Astrocyte (in vitro differentiated cells and primary cell): Measurements from ENCODE around the gene MAJIN. TPM values are rescaled to one million over a fixed set of nuclear protein-coding genes. Genes with fewer than 3 reads are reported as not detected.
A peak's percentile ranks its signal among the peaks of the same experiment; 100 is the strongest.

Experiments
- DNase-seq: peaks from one replicate; pipeline ENCODE4 v3.0.0-alpha.2; 2010; ENCODE audit warnings: low read depth
- FAIRE-seq: peaks from 2 replicates; lab custom pipeline; 2011; peaks lifted over from hg19 to GRCh38; lab: Jason Lieb, UNC
- H2AFZ ChIP-seq: 2 replicates; pipeline ENCODE4 v1.6.0; 2012; ENCODE audit warnings: low read depth, low read length, inconsistent platforms
- H3K27ac ChIP-seq: 2 replicates; pipeline ENCODE4 v1.5.1; 2011; ENCODE audit warnings: low read depth, low read length, inconsistent platforms
- H3K27me3 ChIP-seq: 2 replicates; pipeline ENCODE4 v1.6.0; 2011; ENCODE audit warnings: low read length, inconsistent platforms; ENCODE audit not compliant: insufficient read depth
- H3K36me3 ChIP-seq: 2 replicates; pipeline ENCODE4 v1.5.1; 2011; ENCODE audit warnings: low read length, inconsistent platforms; ENCODE audit not compliant: insufficient read depth
- H3K4me1 ChIP-seq: 2 replicates; pipeline ENCODE4 v1.5.1; 2011; ENCODE audit warnings: low read length, inconsistent platforms; ENCODE audit not compliant: insufficient read depth
- H3K4me2 ChIP-seq: 2 replicates; pipeline ENCODE4 v1.6.0; 2012; ENCODE audit warnings: low read length, inconsistent platforms
- H3K4me3 ChIP-seq: 2 replicates; pipeline ENCODE4 v1.5.1; 2011; ENCODE audit warnings: low read depth, mild to moderate bottlenecking, low read length, inconsistent platforms; ENCODE audit not compliant: insufficient read depth
- H3K79me2 ChIP-seq: 2 replicates; pipeline ENCODE4 v1.6.0; 2012; ENCODE audit warnings: mild to moderate bottlenecking, low read length, inconsistent platforms; ENCODE audit not compliant: insufficient read depth
- H3K9ac ChIP-seq: 2 replicates; pipeline ENCODE4 v1.6.0; 2012; ENCODE audit warnings: mild to moderate bottlenecking, low read length, inconsistent platforms
- H3K9me3 ChIP-seq: 2 replicates; pipeline ENCODE4 v1.5.1; 2012; ENCODE audit warnings: low read depth, mild to moderate bottlenecking, low read length, inconsistent platforms; ENCODE audit not compliant: insufficient read depth
- H4K20me1 ChIP-seq: 2 replicates; pipeline ENCODE4 v1.6.0; 2012; ENCODE audit warnings: low read length, inconsistent platforms; ENCODE audit not compliant: insufficient read depth
- H3K27ac Mint-ChIP-seq: one replicate; pipeline ENCODE4 v1.8.0; 2021; ENCODE audit warnings: mild to moderate bottlenecking, mixed read lengths; ENCODE audit not compliant: unreplicated experiment
- H3K27me3 Mint-ChIP-seq: one replicate; pipeline ENCODE4 v1.8.0; 2021; ENCODE audit warnings: low read depth, mixed read lengths; ENCODE audit not compliant: unreplicated experiment
- H3K36me3 Mint-ChIP-seq: one replicate; pipeline ENCODE4 v1.8.0; 2021; ENCODE audit warnings: low read depth, mixed read lengths; ENCODE audit not compliant: unreplicated experiment
- H3K4me1 Mint-ChIP-seq: one replicate; pipeline ENCODE4 v1.8.0; 2021; ENCODE audit warnings: low read depth, mixed read lengths; ENCODE audit not compliant: unreplicated experiment
- H3K4me3 Mint-ChIP-seq: one replicate; pipeline ENCODE4 v1.8.0; 2021; ENCODE audit warnings: mild to moderate bottlenecking, moderate library complexity, mixed read lengths; ENCODE audit not compliant: unreplicated experiment
- H3K9me3 Mint-ChIP-seq: one replicate; pipeline ENCODE4 v1.8.0; 2021; ENCODE audit warnings: mild to moderate bottlenecking, mixed read lengths; ENCODE audit not compliant: unreplicated experiment
- CTCF ChIP-seq: IDR thresholded peaks from 2 replicates; pipeline ENCODE4 v1.5.1; 2011; ENCODE audit warnings: low read depth, mild to moderate bottlenecking, inconsistent platforms, low read length, moderate library complexity; ENCODE audit not compliant: insufficient read depth
- EZH2 ChIP-seq: IDR thresholded peaks from 2 replicates; pipeline ENCODE4 v1.6.1; 2012; ENCODE audit warnings: mild to moderate bottlenecking, low read length, inconsistent platforms; ENCODE audit not compliant: insufficient read depth
- total RNA-seq: library from RNA; stranded (reverse); gene quantifications from 2 replicates; pipeline ENCODE4 v1.2.1, GENCODE V29; 2021

The MAJIN gene
- total RNA-seq, 1 donor from 2014 or later: not detected

- H3K4me1 Mint-ChIP-seq: peaks cover 3% of the 10 kb centered on the region
- H4K20me1 ChIP-seq: peaks cover 19% of the 10 kb centered on the region
- H3K4me2 ChIP-seq: peak overlapping the region; percentile 91
- no peak for DNase-seq
- H3K4me3 Mint-ChIP-seq: peak overlapping the region; percentile 96
- peaks cover 11% of the 10 kb centered on the region for H3K4me1 ChIP-seq
- H3K36me3 ChIP-seq: peaks cover 9% of the 10 kb centered on the region
- H2AFZ ChIP-seq: no peak overlapping the region
- no peak for FAIRE-seq
- H3K79me2 ChIP-seq: peaks cover 6% of the 10 kb centered on the region
- H3K27me3 Mint-ChIP-seq: no peaks in the 10 kb centered on the region
- H3K9me3 Mint-ChIP-seq: no peaks in the 10 kb centered on the region
- TF ChIP-seq EZH2 (no peak), CTCF (no peak)
- no peaks in the 10 kb centered on the region for H3K27me3 ChIP-seq
- H3K27ac ChIP-seq: no peak overlapping the region
- no peaks in the 10 kb centered on the region for H3K9me3 ChIP-seq
- H3K4me3 ChIP-seq: peak overlapping the region; percentile 86
- H3K27ac Mint-ChIP-seq: no peak overlapping the region
- H3K36me3 Mint-ChIP-seq: peaks cover 17% of the 10 kb centered on the region
- peak overlapping the region; percentile 82 for H3K9ac ChIP-seq
Measured at GRCh38 chr11:64925536-64926436, 46.1 kb downstream of the MAJIN start.

- no peaks in the 10 kb centered on the region for H3K27me3 ChIP-seq
Measured at GRCh38 chr11:64924910-64925284, 47.0 kb downstream of the MAJIN start.

More at GRCh38 chr11:64924910-64925284, 47.0 kb downstream of the MAJIN start:
- peak overlapping the region; percentile 84 for H3K27ac ChIP-seq
- TF ChIP-seq CTCF: no peak
- TF ChIP-seq EZH2: no peak
- H4K20me1 ChIP-seq: peaks cover 17% of the 10 kb centered on the region
- FAIRE-seq (no peak), DNase-seq (no peak)
- Mint-ChIP-seq H3K36me3 (peaks cover 12% of the 10 kb centered on the region), H3K27me3 (no peaks in the 10 kb centered on the region), H3K27ac (no peak overlapping the region), H3K4me1 (peaks cover 3% of the 10 kb centered on the region), H3K4me3 (peak overlapping the region; percentile 96), H3K9me3 (no peaks in the 10 kb centered on the region)
- peaks cover 11% of the 10 kb centered on the region for H3K4me1 ChIP-seq
- H3K4me3 ChIP-seq: peak overlapping the region; percentile 86
- no peaks in the 10 kb centered on the region for H3K9me3 ChIP-seq
- H2AFZ ChIP-seq: peak overlapping the region; percentile 82
- peak overlapping the region; percentile 82 for H3K9ac ChIP-seq
- H3K36me3 ChIP-seq: peaks cover 5% of the 10 kb centered on the region
- H3K4me2 ChIP-seq: peak overlapping the region; percentile 91
- peaks cover 6% of the 10 kb centered on the region for H3K79me2 ChIP-seq
